GM12878 (cell line): ENCODE data around the gene CNPY2. TPM values are rescaled to one million over a fixed set of nuclear protein-coding genes. Genes with fewer than 3 reads are reported as not detected.
A peak's percentile ranks its signal among the peaks of the same experiment; 100 is the strongest.

Experiments
- ATAC-seq: fragments of 200-7000 bp; cut with Tn5 transposase; 3 replicates; pipeline ENCODE4 v1.9.1; 2020; ENCODE audit warnings: mild to moderate bottlenecking, moderate library complexity
- BruUV-seq: library from RNA; stranded (reverse); fragments of 400-500 nt; replicated peaks from 2 replicates; lab custom pipeline; 2021; lab: Mats Ljungman, UMichigan
- CTCF ChIA-PET: fragments of 300-600 bp; sonication (Branson Sonifier 250); formaldehyde crosslinking; extraction: SDS; loops from one replicate; lab custom pipeline; 2021; ENCODE audit warnings: inconsistent platforms; lab: Yijun Ruan, JAX
- POLR2A ChIA-PET: fragments of 350-600 bp; formaldehyde crosslinking; extraction: SDS; loops from one replicate; lab custom pipeline; 2021; ENCODE audit warnings: inconsistent platforms; lab: Charles Lee
- RAD21 ChIA-PET: fragments of 300-600 bp; sonication (Branson Sonifier 250); formaldehyde crosslinking; loops from one replicate; lab custom pipeline; 2023; ENCODE audit warnings: antibody characterized with exemption; ENCODE audit not compliant: unreplicated experiment; lab: Charles Lee
- SMC1A ChIA-PET: fragments of 300-600 bp; sonication (Branson Sonifier 250); formaldehyde crosslinking; loops from one replicate; lab custom pipeline; 2023; ENCODE audit not compliant: unreplicated experiment, uncharacterized antibody; lab: Charles Lee
- DNase-seq: peaks from one replicate; pipeline ENCODE4 v3.0.0-alpha.2; 2011; ENCODE audit warnings: low read depth, low spot score
- FAIRE-seq: peaks from 3 replicates; lab custom pipeline; 2011; peaks lifted over from hg19 to GRCh38; lab: Jason Lieb, UNC
- H2AFZ ChIP-seq: 2 replicates; pipeline ENCODE4 v1.6.0; 2011; ENCODE audit warnings: low read depth, low read length, control low read depth; ENCODE audit not compliant: control insufficient read depth
- H3K27ac ChIP-seq: 2 replicates; pipeline ENCODE4 v1.5.1; 2011; ENCODE audit warnings: control low read depth; ENCODE audit not compliant: control insufficient read depth, insufficient read depth
- H3K27me3 ChIP-seq, 2 experiments: replicated peaks in 1 of 2; 2 replicates each; pipeline versions ENCODE4 v1.6.0 to v1.6.1; 2011; ENCODE audit warnings: low read length in 1 of 2; ENCODE audit not compliant: control insufficient read depth in 2 of 2, insufficient read depth in 2 of 2
- H3K36me3 ChIP-seq, 2 experiments: 2 replicates each; pipeline ENCODE4 v1.5.1; 2011; ENCODE audit warnings: low read length in 1 of 2; ENCODE audit not compliant: control insufficient read depth in 2 of 2, insufficient read depth in 2 of 2
- H3K4me1 ChIP-seq: 2 replicates; pipeline ENCODE4 v1.6.1; 2011; ENCODE audit warnings: mild to moderate bottlenecking, low read length, moderate library complexity, mixed read lengths; ENCODE audit not compliant: control insufficient read depth, insufficient read depth
- H3K4me2 ChIP-seq: 2 replicates; pipeline ENCODE4 v1.6.0; 2011; ENCODE audit warnings: control low read depth; ENCODE audit not compliant: control insufficient read depth, insufficient read depth
- H3K4me3 ChIP-seq: fragments of 200-600 bp; sonication (generic); 2 replicates; pipeline ENCODE4 v1.5.1; 2016
- H3K79me2 ChIP-seq: 2 replicates; pipeline ENCODE4 v1.6.0; 2011; ENCODE audit warnings: low read length; ENCODE audit not compliant: control insufficient read depth, insufficient read depth
- H3K9ac ChIP-seq: 2 replicates; pipeline ENCODE4 v1.8.0; 2011; ENCODE audit warnings: low read length, control low read depth, mixed read lengths; ENCODE audit not compliant: control insufficient read depth, insufficient read depth
- H3K9me3 ChIP-seq: replicated peaks from 3 replicates; pipeline ENCODE4 v1.5.1; 2011; ENCODE audit warnings: mild to moderate bottlenecking, low read length; ENCODE audit not compliant: control insufficient read depth, insufficient read depth
- H4K20me1 ChIP-seq: 2 replicates; pipeline ENCODE4 v1.6.0; 2011; ENCODE audit not compliant: control insufficient read depth, insufficient read depth
- ATF7 ChIP-seq: fragments of 450-650 bp; IDR thresholded peaks from 2 replicates; pipeline ENCODE4 v1.6.1; 2016; ENCODE audit warnings: low read depth, mild to moderate bottlenecking
- BRCA1 ChIP-seq: IDR thresholded peaks from 2 replicates; pipeline ENCODE4 v1.6.1; 2011; ENCODE audit warnings: low read depth, low read length, improper control_type of control experiment
- EGR1 ChIP-seq, 2 experiments: IDR thresholded peaks; 1 replicate in 1 of 2; 2 replicates in 1 of 2; pipeline ENCODE4 v1.6.1; 2011 to 2012; ENCODE audit warnings: low read depth in 2 of 2, low read length in 2 of 2, borderline replicate concordance in 1 of 2, mild to moderate bottlenecking in 1 of 2, moderate library complexity in 1 of 2
- HDGF ChIP-seq: fragments of 450-650 bp; IDR thresholded peaks from 2 replicates; pipeline ENCODE4 v1.6.1; 2016; ENCODE audit warnings: antibody characterized with exemption
- IKZF1 ChIP-seq: fragments of 450-650 bp; conservative IDR thresholded peaks from 2 replicates; pipeline ENCODE4 v1.6.1; 2017; ENCODE audit warnings: antibody characterized with exemption, mild to moderate bottlenecking
- IRF4 ChIP-seq: IDR thresholded peaks from 2 replicates; pipeline ENCODE4 v1.6.1; 2011; ENCODE audit warnings: low read depth, low read length
- JUND ChIP-seq: IDR thresholded peaks from 2 replicates; pipeline ENCODE4 v1.6.1; 2012; ENCODE audit warnings: low read depth, mild to moderate bottlenecking, low read length, improper control_type of control experiment, moderate library complexity
- NFXL1 ChIP-seq: fragments of 450-650 bp; IDR thresholded peaks from 2 replicates; pipeline ENCODE4 v1.6.1; 2017; ENCODE audit warnings: antibody characterized with exemption, mild to moderate bottlenecking, borderline replicate concordance
- NFYB ChIP-seq: IDR thresholded peaks from 2 replicates; pipeline ENCODE4 v1.6.1; 2011; ENCODE audit warnings: low read depth, mild to moderate bottlenecking, low read length, improper control_type of control experiment, moderate library complexity; ENCODE audit not compliant: insufficient read depth
- POLR2A ChIP-seq: IDR thresholded peaks from 2 replicates; pipeline ENCODE4 v1.6.1; 2011; ENCODE audit warnings: low read depth, mild to moderate bottlenecking, low read length
- POLR2AphosphoS2 ChIP-seq: IDR thresholded peaks from 2 replicates; pipeline ENCODE4 v1.6.1; 2011; ENCODE audit warnings: low read depth, mild to moderate bottlenecking, low read length, improper control_type of control experiment, moderate library complexity
- REST ChIP-seq: IDR thresholded peaks from 2 replicates; pipeline ENCODE4 v1.6.1; 2012; ENCODE audit warnings: mild to moderate bottlenecking, low read depth, low read length
- SMAD1 ChIP-seq: fragments of 450-650 bp; IDR thresholded peaks from 2 replicates; pipeline ENCODE4 v1.6.1; 2018; ENCODE audit warnings: mild to moderate bottlenecking, low read depth; ENCODE audit not compliant: partially characterized antibody
- SMAD5 ChIP-seq: IDR thresholded peaks from 2 replicates; pipeline ENCODE4 v1.6.1; 2016; ENCODE audit warnings: antibody characterized with exemption, low read depth
- SMC3 ChIP-seq: IDR thresholded peaks from 2 replicates; pipeline ENCODE4 v1.6.1; 2011; ENCODE audit warnings: low read length, improper control_type of control experiment, borderline replicate concordance
- SUPT20H ChIP-seq: IDR thresholded peaks from 2 replicates; pipeline ENCODE4 v1.6.1; 2011; ENCODE audit warnings: low read depth, mild to moderate bottlenecking, low read length, moderate library complexity, borderline replicate concordance; ENCODE audit not compliant: control insufficient read depth
- SUZ12 ChIP-seq: fragments of 200-600 bp; sonication (generic); IDR thresholded peaks from one replicate; pipeline ENCODE4 v1.6.1; 2018; ENCODE audit warnings: antibody characterized with exemption, mild to moderate bottlenecking; ENCODE audit not compliant: unreplicated experiment
- TCF7 ChIP-seq: IDR thresholded peaks from 2 replicates; pipeline ENCODE4 v1.6.1; 2014; ENCODE audit warnings: antibody characterized with exemption, borderline replicate concordance
- ZNF207 ChIP-seq: fragments of 450-650 bp; IDR thresholded peaks from 2 replicates; pipeline ENCODE4 v1.6.1; 2014; ENCODE audit warnings: antibody characterized with exemption, mild to moderate bottlenecking, borderline replicate concordance
- WGBS: methylation state at CpG from one replicate; pipeline ENCODE4 v1.1.6; 2016; ENCODE audit warnings: low lambda C conversion rate; ENCODE audit not compliant: insufficient replicate concordance, insufficient coverage; ENCODE audit errors: missing lambda C conversion rate; 5-methylcytosine and 5-hydroxymethylcytosine counted together
- in situ Hi-C: fragments of 300-500 bp; cut with MboI; formaldehyde crosslinking; loops from 9 replicates; pipeline ENCODE4 v1.14.3; 2018; ENCODE audit warnings: mixed read lengths
- intact Hi-C: fragments of 100-400 bp; cut with micrococcal nuclease; formaldehyde crosslinking; loops from one replicate; pipeline ENCODE4 v1.14.2; 2022; ENCODE audit not compliant: unreplicated experiment
- polyA plus RNA-seq, 11 experiments: library from polyadenylated mRNA; depleted of rRNA in 4 of 11; unstranded in 6 of 11; stranded (reverse) in 5 of 11; fragments of >200 nt; fragmentation: Nextera tagmentation in 4 of 11; fragmentation: Illumina TruSeq in 1 of 11; extraction: Ambion mirVana in 4 of 11; extraction: Trizol in 1 of 11; gene quantifications; 1 replicate in 1 of 11; 2 replicates in 10 of 11; pipeline versions ENCODE4 v1.2.1 to v1.2.3, GENCODE V29; 2011 to 2016; ENCODE audit warnings: inconsistent platforms in 2 of 11, missing spikeins in 2 of 11, low read depth in 1 of 11
- total RNA-seq, 4 experiments: library from RNA; depleted of rRNA in 3 of 4; stranded (reverse); fragments of >200 nt in 3 of 4; fragmentation: Illumina TruSeq in 1 of 4; extraction: Trizol in 1 of 4; gene quantifications; 2 replicates each; pipeline versions ENCODE4 v1.2.1 to v1.2.3, GENCODE V29; 2013 to 2021
- TF ChIP-seq, protein P1 (sequence below): fragments of 450-650 bp; conservative IDR thresholded peaks from 2 replicates; pipeline ENCODE4 v1.6.1; 2017; ENCODE audit warnings: mild to moderate bottlenecking, moderate library complexity

CNPY2 gene
- total and polyA plus RNA-seq, 10 of the 15 experiments (the other 5 are each of a cell fraction or from before 2014, with no cell fraction given), result 25.0 to 276 (median 87.8) TPM

GRCh38 chr12:56333197-56333678 lies 17.4 kb upstream of the CNPY2 start:
- no peak for DNase-seq
- POLR2A ChIA-PET, result interaction anchor here (0.5 to 11.4 kb wide), 14 partner anchors 11 to 129 kb away, joined by 3 to 140 read pairs (median 3); partner anchors contain the start of genes ANKRD52, APOF, CNPY2 and STAT2
- intact Hi-C loops (loop anchor here (1.0 to 5.0 kb wide), 2 partner anchors 27 to 129 kb away; partner anchors contain the start of gene STAT2), in situ Hi-C loops (no loop called here)
- Histone ChIP-seq H3K79me2 (peaks cover 14% of the 10 kb centered on the region), H3K4me2 (peak overlapping the region; percentile 94), H4K20me1 (no peaks in the 10 kb centered on the region), H3K9ac (peak overlapping the region; percentile 99), H3K4me1 (peaks cover 19% of the 10 kb centered on the region), H2AFZ (peak overlapping the region; percentile 87), H3K36me3 (no peaks in the 10 kb centered on the region), H3K27me3 (no peaks in the 10 kb centered on the region), H3K27ac (peak overlapping the region; percentile 99), H3K4me3 (peak overlapping the region; percentile 95), H3K9me3 (no peaks in the 10 kb centered on the region)
- 4% methylated on average over 8 of the region's 8 CpGs for WGBS
- peak; percentile 41 for FAIRE-seq
- RAD21 ChIA-PET, result interaction anchor here (0.8 to 2.2 kb wide), 6 partner anchors 18 to 131 kb away, joined by 3 to 18 read pairs (median 6); partner anchors contain the start of genes CNPY2, STAT2 and TIMELESS
- ATAC-seq, result peak; percentile 28
- SMC1A ChIA-PET, result interaction anchor here (0.6 to 1.9 kb wide), 10 partner anchors 8 to 544 kb away, joined by 3 to 10 read pairs (median 3); partner anchors contain the start of genes CNPY2 and STAT2
- CTCF ChIA-PET, result interaction anchor here (0.5 to 1.8 kb wide), 10 partner anchors 18 to 1044 kb away, joined by 3 to 20 read pairs (median 3); partner anchors contain the start of genes CNPY2, CS and STAT2
- TSS peak; percentile 89 for BruUV-seq
- TF ChIP-seq, protein P1, sequence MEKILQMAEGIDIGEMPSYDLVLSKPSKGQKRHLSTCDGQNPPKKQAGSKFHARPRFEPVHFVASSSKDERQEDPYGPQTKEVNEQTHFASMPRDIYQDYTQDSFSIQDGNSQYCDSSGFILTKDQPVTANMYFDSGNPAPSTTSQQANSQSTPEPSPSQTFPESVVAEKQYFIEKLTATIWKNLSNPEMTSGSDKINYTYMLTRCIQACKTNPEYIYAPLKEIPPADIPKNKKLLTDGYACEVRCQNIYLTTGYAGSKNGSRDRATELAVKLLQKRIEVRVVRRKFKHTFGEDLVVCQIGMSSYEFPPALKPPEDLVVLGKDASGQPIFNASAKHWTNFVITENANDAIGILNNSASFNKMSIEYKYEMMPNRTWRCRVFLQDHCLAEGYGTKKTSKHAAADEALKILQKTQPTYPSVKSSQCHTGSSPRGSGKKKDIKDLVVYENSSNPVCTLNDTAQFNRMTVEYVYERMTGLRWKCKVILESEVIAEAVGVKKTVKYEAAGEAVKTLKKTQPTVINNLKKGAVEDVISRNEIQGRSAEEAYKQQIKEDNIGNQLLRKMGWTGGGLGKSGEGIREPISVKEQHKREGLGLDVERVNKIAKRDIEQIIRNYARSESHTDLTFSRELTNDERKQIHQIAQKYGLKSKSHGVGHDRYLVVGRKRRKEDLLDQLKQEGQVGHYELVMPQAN, result 0 out of 2 replicates have a peak, but pooled peaks have one; percentile 41
- TF ChIP-seq EGR1 (IDR thresholded peaks at IDR 0.05; ENCODE audit: borderline replicate concordance in 1 of 2, low read depth in 2 of 2, low read length in 2 of 2) (peak in 1 of 2 experiments; percentile 50; a peak in 1 of 3 replicates), TCF7 (no peak), SMAD1 (peak; percentile 59), ATF7 (no peak), SMC3 (no peak), POLR2A (peak; percentile 22; the same call in 1 of the 2 replicates), JUND (no peak), REST (no peak), ZNF207 (no peak), POLR2AphosphoS2 (no peak), IKZF1 (no peak), HDGF (peak; percentile 47; the same call in 1 of the 2 replicates), NFXL1 (no peak), NFYB (no peak), SMAD5 (peak; percentile 77; the same call in 1 of the 2 replicates), SUZ12 (no peak), BRCA1 (no peak), SUPT20H (no peak), IRF4 (no peak)
